HG03520 (cell line): Measurements from ENCODE around the gene KCND3.

Source experiments
- ATAC-seq: cut with Tn5 transposase; IDR thresholded peaks from one replicate; pipeline ENCODE4 v1.9.1; 2021; ENCODE audit warnings: mild to moderate bottlenecking, moderate library complexity; ENCODE audit not compliant: unreplicated experiment

Gene KCND3

GRCh38 chr1:111786669-111787207, 202.7 kb downstream of the KCND3 start:
- ATAC-seq, result no peak

DNA sequence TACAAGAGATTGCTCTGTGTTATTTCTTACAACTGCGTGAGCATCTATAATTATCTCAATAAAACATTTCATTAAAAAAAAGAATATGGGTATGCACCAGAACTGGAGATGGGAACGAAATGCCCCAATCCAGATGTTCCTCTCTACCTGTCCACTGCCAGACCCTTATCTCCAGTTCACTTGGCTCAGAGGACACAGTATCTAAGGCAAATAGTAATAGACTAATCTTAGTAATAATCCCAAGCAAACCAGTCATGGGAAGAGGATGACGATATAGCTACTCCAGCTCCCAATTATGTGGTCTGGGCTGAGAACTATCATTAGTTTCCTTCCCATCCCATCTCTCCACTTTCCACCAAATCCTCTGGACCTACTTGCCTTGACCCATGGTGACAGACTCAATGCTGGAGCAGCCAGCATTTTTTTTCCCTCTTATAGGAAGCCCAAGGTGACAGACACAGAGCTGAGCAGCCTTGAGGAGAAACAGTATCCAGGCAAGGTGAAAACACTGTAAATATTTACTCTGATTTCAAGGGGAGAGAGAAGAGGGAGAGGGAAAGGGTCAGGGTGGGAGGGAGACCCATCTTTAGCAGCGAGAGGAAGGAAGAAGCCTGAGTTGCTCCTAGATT, 205.1 kb downstream of the KCND3 start:
- ATAC-seq, result no peak

DNA sequence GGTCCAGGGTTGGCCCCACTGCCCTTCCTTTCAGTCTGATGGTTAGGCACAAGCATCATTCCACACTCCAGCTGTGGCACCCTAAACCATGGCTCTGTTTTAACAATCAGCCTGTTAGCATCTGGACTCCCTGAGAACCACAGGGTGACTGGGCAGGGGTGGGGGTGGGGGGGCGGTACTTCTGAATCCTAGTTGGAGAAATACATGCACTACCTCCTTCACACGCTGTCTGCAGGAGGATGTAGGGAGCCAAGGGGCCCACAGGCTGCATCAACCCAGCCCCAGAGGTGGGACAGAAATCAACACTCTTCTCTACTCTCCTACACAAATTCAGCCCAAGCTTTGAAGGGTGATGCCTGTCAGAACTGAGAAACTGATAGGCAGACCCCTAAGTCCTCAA, 209.9 kb downstream of the KCND3 start:
- no peak for ATAC-seq

- no peak for ATAC-seq
Measured at GRCh38 chr1:111778541-111779051, 210.9 kb downstream of the KCND3 start.

GRCh38 chr1:111778066-111778465, 211.4 kb downstream of the KCND3 start:
- ATAC-seq, result no peak

DNA sequence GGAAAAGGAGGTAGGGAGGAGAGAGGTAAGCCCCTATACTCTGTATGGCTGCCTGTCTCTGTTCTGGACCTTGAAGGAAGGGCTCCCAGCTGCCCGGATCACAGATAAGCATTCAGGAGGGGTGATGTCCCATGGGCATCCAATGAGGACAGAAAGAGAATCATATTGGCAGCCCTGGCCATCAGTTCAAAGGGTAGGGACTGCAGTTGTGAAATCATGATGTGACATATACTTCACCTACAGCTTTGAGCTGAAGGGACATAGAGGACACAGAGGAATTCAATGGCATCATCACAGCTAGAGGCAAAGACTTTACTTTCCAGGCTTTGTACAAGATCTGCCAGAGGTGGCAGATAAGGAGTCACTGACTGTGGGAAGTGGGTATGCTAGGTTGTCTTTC, 212.2 kb downstream of the KCND3 start:
- ATAC-seq, result no peak

DNA sequence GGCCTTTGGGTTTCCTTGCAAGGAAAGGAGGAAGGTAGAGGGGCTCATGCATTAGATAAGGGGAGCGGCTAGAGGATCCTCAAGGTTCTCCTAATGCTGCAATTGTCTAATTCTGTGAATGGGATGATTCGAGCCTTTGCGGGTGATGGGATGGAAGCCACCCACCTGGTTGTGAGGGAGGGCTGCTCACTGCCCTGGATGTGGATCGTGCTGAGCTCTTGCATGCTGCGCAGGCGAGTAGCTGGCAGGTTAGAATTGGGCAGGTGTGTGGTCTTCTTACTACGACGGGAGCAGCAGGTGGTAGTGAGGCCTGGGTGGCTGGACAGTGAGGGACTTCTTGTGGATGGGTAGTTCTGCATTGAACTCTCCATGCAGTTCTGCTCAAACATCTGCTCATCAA, 212.6 kb downstream of the KCND3 start:
- no peak for ATAC-seq

DNA sequence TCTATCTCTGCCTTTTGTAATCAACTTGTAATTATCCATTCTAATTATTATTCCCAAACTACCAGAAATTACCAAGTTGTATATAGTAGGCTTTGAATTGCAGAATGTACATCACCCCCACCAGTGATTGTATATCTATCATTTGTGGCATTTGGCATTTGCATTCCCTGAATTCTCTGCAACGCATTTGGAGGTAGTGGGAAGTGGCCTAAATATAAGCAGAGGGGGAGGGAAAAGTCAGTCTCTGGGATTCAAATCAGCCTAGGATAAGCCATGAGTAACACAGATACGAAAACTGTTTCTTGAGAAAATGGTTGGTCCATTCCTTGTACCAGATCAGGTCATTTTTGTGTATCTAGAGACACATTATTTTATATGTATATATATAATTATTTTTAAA, 213.1 kb downstream of the KCND3 start:
- ATAC-seq, result no peak

GRCh38 chr1:111775966-111776365, 213.5 kb downstream of the KCND3 start:
- ATAC-seq, result no peak

GRCh38 chr1:111770916-111771315, 218.6 kb downstream of the KCND3 start:
- no peak for ATAC-seq

DNA sequence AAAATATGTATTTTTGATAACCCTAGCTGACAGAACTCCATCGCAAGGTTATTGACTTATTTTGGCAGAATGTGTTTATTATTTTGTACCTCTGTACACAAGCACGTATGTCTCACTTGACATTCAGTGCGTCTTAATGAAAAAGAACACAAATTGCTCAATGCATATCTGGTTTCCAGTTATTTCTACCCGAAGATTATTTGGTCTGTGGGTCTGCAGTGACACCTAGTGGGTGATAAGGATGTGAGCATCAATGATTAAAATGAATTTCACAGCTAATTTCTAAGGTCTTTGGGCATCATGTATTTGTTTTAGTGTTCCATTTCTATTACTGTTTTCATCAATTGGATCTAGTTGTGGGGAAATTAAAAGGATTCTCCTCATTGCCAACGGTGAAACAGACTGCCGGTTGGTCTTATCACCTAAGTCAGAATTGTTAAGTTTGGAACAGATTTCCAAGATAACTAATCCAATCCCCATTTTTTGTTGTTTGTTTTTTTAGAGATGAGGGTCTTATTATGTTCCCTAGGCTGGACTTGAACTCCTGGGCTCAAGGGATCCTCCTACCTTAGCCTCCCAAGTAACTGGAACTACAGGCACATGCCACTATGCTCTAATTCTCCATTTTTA, 219.8 kb downstream of the KCND3 start:
- no peak for ATAC-seq

DNA sequence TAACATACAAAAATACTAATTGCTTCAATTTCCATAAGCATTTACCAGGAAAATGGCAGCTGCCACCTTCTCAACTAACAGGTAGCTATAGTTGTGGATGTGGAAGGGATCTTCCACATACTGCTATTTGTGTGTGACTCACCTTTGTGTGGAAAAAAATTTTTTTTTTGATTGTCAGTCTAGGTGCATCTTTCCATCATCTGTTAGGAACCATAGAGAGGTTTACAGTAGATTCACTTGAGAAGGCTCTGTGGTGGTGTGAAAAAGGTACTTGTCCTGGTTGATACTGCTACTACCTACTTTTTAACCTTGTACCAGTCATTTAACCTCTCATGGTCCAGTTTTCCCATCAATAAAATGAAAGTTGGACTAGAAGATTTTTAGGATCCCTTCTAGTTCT, 220.8 kb downstream of the KCND3 start:
- ATAC-seq, result no peak

- no peak for ATAC-seq
Measured at GRCh38 chr1:111768023-111768422, 221.4 kb downstream of the KCND3 start.

GRCh38 chr1:111762332-111762731, 227.1 kb downstream of the KCND3 start:
- no peak for ATAC-seq

- ATAC-seq, result no peak
Measured at GRCh38 chr1:111761717-111762116, 227.8 kb downstream of the KCND3 start.

DNA sequence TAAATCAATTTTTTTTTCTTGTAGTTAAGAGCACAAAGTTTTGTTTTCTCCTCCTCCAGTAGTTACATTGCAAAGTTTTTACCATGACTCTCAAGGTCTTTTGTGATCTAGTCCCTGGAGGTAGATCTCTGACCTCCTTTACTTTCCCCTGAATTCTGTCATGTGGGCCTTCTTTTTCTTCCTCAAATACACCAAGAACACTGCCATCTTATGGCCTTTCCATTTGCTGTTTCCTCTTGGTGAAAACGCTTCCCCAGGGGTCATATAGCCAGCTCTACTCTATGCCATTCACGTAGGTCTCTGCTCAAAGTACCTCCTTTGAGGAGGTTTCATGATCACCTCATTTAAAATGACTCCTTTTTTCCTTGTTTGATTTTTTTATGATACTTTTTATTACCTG, 231.1 kb downstream of the KCND3 start:
- no peak for ATAC-seq

GRCh38 chr1:111756124-111756513, 233.3 kb downstream of the KCND3 start:
- peak; percentile 8 for ATAC-seq

GRCh38 chr1:111755331-111756123, 233.9 kb downstream of the KCND3 start, which contains the start of gene DDX20:
Gene DDX20 (plus strand): TSS chr1:111755901. CDS start chr1:111755925, 24 bp downstream.
- peak; percentile 88 for ATAC-seq

GRCh38 chr1:111754984-111755330, 234.5 kb downstream of the KCND3 start:
- no peak for ATAC-seq

GRCh38 chr1:111751906-111752575, 237.4 kb downstream of the KCND3 start:
- ATAC-seq, result no peak

DNA sequence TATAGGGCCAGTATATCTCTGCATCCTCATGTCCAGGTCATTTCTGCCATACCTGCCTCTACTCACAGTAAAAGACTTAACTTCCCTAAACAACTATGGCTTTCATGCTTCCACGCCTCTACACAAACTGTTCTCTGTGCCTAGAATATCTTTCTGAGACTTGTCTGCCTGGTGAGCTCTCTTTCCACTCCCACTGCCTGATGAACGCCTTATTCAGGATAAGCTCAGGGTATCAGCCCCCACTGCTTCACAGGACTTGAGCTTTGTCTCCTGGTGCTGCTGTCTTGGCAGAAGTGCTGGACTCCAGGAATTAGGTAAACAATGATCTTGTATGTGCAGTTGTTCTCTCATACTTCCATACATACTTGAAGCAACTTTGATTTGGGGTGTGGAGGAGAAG, 238.6 kb downstream of the KCND3 start:
- ATAC-seq, result no peak
